IPS-18c (cell line): ENCODE measurements around the gene TMED5.

Source experiments
- H3K4me3 ChIP-seq: 2 replicates; pipeline ENCODE4 v1.7.0; 2013; ENCODE audit warnings: low read depth, mild to moderate bottlenecking, low read length, moderate library complexity; ENCODE audit not compliant: insufficient read depth
- H3K9me3 ChIP-seq: one replicate; pipeline ENCODE4 v1.6.1; 2013; ENCODE audit warnings: mild to moderate bottlenecking, low read length, moderate library complexity; ENCODE audit not compliant: control insufficient read depth, insufficient read depth

The TMED5 gene

GRCh38 chr1:93143769-93144168 is 36.4 kb downstream of the TMED5 start:
- Histone ChIP-seq H3K4me3 (no peak overlapping the region), H3K9me3 (no peaks in the 10 kb centered on the region)

- H3K9me3 ChIP-seq = no peaks in the 10 kb centered on the region
- no peak overlapping the region for H3K4me3 ChIP-seq
Measured at GRCh38 chr1:93143136-93143535, 37.1 kb downstream of the TMED5 start.

- no peaks in the 10 kb centered on the region for H3K9me3 ChIP-seq
- H3K4me3 ChIP-seq = no peak overlapping the region
Measured at GRCh38 chr1:93142161-93142560, 38.1 kb downstream of the TMED5 start.

- Histone ChIP-seq H3K4me3 (no peak overlapping the region), H3K9me3 (no peaks in the 10 kb centered on the region)
Measured at GRCh38 chr1:93140106-93140505, 40.1 kb downstream of the TMED5 start.

GRCh38 chr1:93137604-93138292 is 42.5 kb downstream of the TMED5 start:
- no peaks in the 10 kb centered on the region for H3K9me3 ChIP-seq
- no peak overlapping the region for H3K4me3 ChIP-seq

GRCh38 chr1:93136445-93136844 is 43.8 kb downstream of the TMED5 start:
- Histone ChIP-seq H3K4me3 (no peak overlapping the region), H3K9me3 (no peaks in the 10 kb centered on the region)

- Histone ChIP-seq H3K4me3 (no peak overlapping the region), H3K9me3 (no peaks in the 10 kb centered on the region)
Measured at GRCh38 chr1:93132638-93133037, 47.6 kb downstream of the TMED5 start.

GRCh38 chr1:93129507-93130099 is 50.6 kb downstream of the TMED5 start:
- H3K9me3 ChIP-seq = no peaks in the 10 kb centered on the region
- no peak overlapping the region for H3K4me3 ChIP-seq

- H3K4me3 ChIP-seq = no peak overlapping the region
- no peaks in the 10 kb centered on the region for H3K9me3 ChIP-seq
Measured at GRCh38 chr1:93124556-93125355, 55.5 kb downstream of the TMED5 start.

GRCh38 chr1:93123201-93123783 is 56.9 kb downstream of the TMED5 start:
- no peaks in the 10 kb centered on the region for H3K9me3 ChIP-seq

GRCh38 chr1:93120614-93121013 is 59.6 kb downstream of the TMED5 start:
- Histone ChIP-seq H3K9me3 (no peaks in the 10 kb centered on the region), H3K4me3 (no peak overlapping the region)

More at GRCh38 chr1:93123201-93123783, 56.9 kb downstream of the TMED5 start:
- no peak overlapping the region for H3K4me3 ChIP-seq

GRCh38 chr1:93114391-93114790 is 65.8 kb downstream of the TMED5 start:
- no peaks in the 10 kb centered on the region for H3K9me3 ChIP-seq

GRCh38 chr1:93113127-93113526 is 67.1 kb downstream of the TMED5 start:
- H3K4me3 ChIP-seq = no peak overlapping the region
- H3K9me3 ChIP-seq = no peaks in the 10 kb centered on the region

More at GRCh38 chr1:93114391-93114790, 65.8 kb downstream of the TMED5 start:
- H3K4me3 ChIP-seq = no peak overlapping the region

GRCh38 chr1:93111561-93111960 is 68.7 kb downstream of the TMED5 start:
- Histone ChIP-seq H3K9me3 (no peaks in the 10 kb centered on the region), H3K4me3 (no peak overlapping the region)

- H3K9me3 ChIP-seq = no peaks in the 10 kb centered on the region
- H3K4me3 ChIP-seq = no peak overlapping the region
Measured at GRCh38 chr1:93111065-93111464, 69.1 kb downstream of the TMED5 start.

- no peaks in the 10 kb centered on the region for H3K9me3 ChIP-seq
- no peak overlapping the region for H3K4me3 ChIP-seq
Measured at GRCh38 chr1:93109578-93109977, 70.6 kb downstream of the TMED5 start.

GRCh38 chr1:93108335-93108734 is 71.9 kb downstream of the TMED5 start:
- Histone ChIP-seq H3K9me3 (no peaks in the 10 kb centered on the region), H3K4me3 (no peak overlapping the region)

- no peaks in the 10 kb centered on the region for H3K9me3 ChIP-seq
- no peak overlapping the region for H3K4me3 ChIP-seq
Measured at GRCh38 chr1:93107395-93107794, 72.8 kb downstream of the TMED5 start.
